SH-SY5Y (cell line): ENCODE measurements around the gene PERCC1.

Experiments
- GATA2 ChIP-seq: IDR thresholded peaks from 2 replicates; pipeline ENCODE4 v1.6.1; 2011; ENCODE audit warnings: mild to moderate bottlenecking, low read depth, low read length
- GATA3 ChIP-seq: IDR thresholded peaks from 2 replicates; pipeline ENCODE4 v1.6.1; 2011; ENCODE audit warnings: low read depth, mild to moderate bottlenecking, low read length, moderate library complexity

Gene PERCC1

GRCh38 chr16:1471569-1472194 is 40.8 kb downstream of the PERCC1 start:
- TF ChIP-seq GATA2: no peak
- no peak for TF ChIP-seq GATA3

- TF ChIP-seq GATA3 (no peak), GATA2 (no peak)
Observed at GRCh38 chr16:1472974-1473373, 42.1 kb downstream of the PERCC1 start.

- TF ChIP-seq GATA3 (no peak), GATA2 (no peak)
Observed at GRCh38 chr16:1474082-1474795, 43.4 kb downstream of the PERCC1 start.

DNA sequence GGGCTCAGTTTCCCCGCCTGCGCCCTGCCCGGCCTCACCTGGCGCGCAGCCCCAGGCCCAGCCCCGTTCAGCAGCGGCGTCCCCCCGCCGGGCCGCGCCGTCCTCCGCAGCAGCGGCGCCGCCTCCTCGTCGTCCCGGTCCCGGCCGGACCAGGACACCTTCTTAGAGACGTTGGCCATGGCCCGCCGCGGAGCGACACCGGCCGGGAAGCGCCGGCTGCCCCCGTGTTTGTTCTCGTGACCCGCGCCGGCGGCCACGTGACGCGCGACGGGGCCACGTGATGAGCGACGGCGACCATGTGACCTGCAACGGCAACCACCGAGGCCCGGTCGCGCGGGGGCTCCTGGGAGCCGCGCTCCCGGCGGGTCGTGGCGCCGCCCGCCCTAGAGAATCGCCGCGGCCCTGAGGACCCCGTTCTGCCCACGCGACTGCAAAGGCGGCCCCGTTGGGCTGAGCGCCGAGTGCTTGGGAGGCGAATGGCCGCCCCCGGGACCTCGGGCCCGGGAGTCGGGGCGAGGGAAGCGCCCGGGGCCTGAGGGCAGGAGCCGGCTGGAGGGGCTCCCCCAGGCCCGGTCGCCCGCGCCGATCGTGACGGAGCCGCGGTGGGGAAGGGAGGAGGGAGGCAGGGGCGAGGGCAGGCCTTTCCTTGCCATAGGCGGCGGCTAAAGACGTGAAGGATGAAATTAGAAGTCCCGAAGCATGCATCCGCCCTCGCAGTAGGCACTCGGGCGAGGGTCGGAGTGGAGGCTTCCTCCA is 44.1 kb downstream of the PERCC1 start, which contains the start of gene CLCN7:
Gene CLCN7 (minus strand): TSS at position 233 of the 756 bp plus-strand sequence. CDS start 54 bp downstream, at position 179.
- TF ChIP-seq GATA3 (no peak), GATA2 (no peak)

- TF ChIP-seq GATA2 (no peak), GATA3 (no peak)
Observed at GRCh38 chr16:1475552-1476114, 44.8 kb downstream of the PERCC1 start.

DNA sequence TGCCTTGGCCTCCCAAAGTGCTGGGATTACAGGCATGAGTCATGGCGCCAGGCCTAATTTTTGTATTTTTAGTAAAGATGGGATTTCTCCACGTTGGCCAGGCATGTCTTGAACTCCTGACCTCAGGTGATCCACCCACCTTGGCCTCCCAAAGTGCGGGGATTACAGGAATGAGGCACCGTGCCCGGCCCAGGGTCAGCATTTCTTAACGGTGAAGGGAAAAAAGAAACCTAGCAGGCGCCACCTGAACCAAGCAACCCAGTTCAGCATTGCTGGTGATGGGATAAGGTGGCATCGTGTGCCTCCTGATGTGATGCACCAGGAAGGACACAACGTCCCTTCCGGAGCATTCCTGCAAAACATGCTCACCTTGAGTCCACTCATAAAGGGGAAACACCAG is 46.2 kb downstream of the PERCC1 start:
- TF ChIP-seq GATA3 (no peak), GATA2 (no peak)

GRCh38 chr16:1481906-1482835 is 51.3 kb downstream of the PERCC1 start:
- no peak for TF ChIP-seq GATA3
- no peak for TF ChIP-seq GATA2
